GM12801 (cell line): ENCODE data around the gene KCMF1.

Source experiments
- TF ChIP-seq, protein P1 (sequence below): IDR thresholded peaks from one replicate; pipeline ENCODE4 v1.5.1; 2011; ENCODE audit warnings: control low read depth; ENCODE audit not compliant: insufficient read length; ENCODE audit errors: extremely low read depth

KCMF1 gene

DNA sequence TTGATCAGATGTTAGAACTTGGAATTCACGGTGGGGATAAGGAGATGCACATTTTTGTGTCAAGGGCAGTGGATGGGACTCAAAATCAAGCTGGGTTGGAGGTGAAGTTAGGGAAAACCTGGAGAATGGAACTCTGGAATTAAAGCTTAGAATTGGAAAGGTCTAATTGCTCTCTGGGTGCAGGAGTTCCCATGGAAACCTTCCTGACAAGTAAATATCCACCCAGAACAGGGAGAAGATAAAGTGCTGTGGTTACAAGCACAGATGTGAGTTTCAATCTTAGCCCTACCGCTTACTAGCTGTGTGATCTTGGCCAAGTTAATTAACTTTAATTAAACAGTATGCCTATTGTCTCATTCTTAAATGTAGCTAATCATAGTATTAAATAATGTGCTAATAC, 90.9 kb downstream of the KCMF1 start:
- TF ChIP-seq, protein P1, sequence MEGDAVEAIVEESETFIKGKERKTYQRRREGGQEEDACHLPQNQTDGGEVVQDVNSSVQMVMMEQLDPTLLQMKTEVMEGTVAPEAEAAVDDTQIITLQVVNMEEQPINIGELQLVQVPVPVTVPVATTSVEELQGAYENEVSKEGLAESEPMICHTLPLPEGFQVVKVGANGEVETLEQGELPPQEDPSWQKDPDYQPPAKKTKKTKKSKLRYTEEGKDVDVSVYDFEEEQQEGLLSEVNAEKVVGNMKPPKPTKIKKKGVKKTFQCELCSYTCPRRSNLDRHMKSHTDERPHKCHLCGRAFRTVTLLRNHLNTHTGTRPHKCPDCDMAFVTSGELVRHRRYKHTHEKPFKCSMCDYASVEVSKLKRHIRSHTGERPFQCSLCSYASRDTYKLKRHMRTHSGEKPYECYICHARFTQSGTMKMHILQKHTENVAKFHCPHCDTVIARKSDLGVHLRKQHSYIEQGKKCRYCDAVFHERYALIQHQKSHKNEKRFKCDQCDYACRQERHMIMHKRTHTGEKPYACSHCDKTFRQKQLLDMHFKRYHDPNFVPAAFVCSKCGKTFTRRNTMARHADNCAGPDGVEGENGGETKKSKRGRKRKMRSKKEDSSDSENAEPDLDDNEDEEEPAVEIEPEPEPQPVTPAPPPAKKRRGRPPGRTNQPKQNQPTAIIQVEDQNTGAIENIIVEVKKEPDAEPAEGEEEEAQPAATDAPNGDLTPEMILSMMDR = no peak

DNA sequence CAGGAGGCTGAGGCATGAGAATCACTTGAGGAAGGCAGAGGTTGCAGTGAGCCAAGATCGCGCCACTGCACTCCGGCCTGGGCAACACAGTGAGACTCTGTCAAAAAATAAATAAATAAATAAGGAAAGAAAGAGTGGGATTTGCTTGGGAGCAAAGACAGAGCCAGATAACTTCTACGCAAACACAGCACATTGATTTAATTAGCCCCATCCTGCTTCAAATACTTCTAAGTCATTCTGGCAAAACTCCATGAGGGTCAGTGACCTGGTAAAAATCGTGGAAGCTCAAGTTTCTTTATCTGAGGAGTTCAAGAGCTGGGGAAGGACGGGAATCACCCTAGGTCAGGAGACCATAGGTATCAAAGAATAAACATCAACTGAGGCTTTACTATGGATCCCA, 91.6 kb downstream of the KCMF1 start:
- TF ChIP-seq, protein P1 = no peak

DNA sequence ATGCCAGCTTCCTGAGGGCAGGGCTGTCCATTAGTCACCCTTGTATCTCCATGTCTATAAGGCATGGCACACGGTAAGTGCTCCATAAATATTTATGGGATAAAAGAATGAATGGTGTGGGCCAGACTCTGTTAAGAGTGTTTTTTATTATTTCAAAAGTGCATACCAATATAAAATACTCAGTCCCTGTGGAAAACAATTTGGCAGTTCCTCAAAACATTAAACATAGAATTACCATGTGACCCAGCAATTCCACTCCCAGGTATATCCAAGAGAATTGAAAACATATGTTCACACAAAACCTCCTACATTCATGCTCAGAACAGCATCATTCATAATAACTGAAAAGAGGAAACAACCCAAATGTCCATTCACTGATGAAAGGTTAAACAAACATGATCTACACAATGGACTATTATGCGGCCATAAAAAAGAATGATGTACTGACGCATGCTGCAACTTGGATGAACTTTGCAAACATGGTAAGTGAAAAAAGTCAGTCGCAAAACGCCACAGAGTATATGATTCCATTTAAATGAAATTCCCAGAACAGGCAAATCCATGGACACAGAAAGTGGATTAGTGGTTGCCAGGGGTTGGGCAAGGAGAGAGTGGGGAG, 93.1 kb downstream of the KCMF1 start:
- TF ChIP-seq, protein P1 = no peak

DNA sequence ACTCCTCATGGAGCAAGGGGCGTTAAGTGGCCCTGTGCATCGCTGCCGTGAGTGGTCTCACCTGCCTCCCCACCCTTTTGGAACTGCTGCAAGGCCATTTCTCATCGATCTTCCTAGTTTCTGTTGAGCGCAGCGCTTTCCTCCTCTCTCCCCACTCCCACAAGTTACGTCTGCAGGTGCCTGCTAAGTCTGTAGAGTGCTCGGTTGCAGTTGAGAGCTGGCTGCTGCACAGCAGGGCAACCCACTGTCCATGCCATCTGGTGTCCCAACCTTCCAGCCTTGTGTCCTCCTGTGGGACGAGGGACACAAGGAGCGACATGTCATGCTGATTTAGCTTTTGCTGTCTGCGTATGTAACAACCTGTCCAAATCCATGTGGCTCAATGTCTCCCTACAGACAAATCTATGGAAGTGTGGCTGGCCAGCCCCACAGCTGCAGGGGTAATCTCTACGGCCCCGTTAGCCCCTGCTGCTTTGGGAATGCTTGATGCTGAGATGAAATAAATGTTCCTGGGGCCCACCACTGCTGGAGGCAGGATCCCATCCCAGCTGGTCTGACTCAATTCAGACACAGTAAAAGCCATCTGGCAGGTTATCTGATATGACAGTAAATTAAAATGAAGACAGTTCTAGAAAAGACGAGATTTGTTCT, 94.1 kb downstream of the KCMF1 start:
- TF ChIP-seq, protein P1 = no peak

DNA sequence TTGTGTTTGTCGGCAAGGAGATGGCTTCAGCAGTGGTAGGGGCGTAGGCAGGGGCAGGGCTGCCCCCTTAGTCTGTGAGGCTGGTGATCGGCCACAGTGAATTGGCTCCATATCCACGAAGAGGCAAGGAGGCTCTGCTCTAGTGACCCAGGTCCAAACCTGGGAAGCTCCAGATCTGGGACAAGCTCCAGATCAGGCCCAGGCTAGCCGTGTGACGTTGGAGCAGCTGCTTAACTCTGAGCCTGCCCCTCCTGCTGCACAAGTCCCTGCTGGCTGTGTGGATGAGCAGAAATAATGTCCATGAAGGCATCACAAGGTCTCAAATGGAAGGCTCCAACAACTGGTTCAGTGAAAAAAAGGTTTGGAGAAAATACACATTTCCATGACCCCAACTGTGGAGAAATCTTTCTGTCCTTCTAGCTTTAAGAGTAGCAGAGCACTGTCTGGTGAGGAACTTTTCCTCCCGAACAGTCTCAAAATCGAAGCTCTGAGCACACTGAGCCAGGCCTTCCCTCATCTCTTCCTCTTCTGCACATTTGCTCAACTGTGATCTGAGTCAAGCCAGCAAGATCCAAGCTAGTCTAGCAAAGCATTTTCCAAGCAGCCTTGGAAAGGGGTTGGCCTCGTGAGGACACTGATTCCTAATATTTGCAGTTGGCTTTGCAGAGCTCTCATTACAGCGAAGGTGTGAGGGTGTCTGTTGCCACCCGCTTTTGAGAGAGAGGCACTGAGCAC, 95.2 kb downstream of the KCMF1 start:
- TF ChIP-seq, protein P1 = no peak

DNA sequence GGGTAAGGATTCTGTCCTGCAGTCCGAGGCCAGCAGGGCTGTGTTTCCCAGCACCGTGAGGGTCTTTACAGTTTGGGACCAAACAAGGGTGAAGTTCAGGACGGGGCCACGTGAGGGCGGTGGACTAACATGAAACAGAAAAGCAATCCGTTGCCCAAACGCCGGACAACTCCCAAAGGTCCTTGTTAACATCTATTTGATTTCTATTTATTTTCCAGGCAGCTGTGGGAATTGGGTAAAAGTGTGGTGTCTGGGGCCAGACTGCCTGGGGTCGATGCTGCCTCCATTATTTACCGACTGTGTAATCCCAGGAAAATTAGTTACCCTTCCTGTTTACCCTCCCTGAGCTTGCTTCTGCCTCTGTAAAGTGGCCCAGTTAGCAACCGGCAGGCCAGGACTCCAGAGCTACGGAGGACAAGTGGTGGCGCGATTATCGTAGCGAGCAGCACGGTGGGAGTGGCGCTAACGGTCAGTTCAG, 96.0 kb downstream of the KCMF1 start:
- TF ChIP-seq, protein P1 = no peak

DNA sequence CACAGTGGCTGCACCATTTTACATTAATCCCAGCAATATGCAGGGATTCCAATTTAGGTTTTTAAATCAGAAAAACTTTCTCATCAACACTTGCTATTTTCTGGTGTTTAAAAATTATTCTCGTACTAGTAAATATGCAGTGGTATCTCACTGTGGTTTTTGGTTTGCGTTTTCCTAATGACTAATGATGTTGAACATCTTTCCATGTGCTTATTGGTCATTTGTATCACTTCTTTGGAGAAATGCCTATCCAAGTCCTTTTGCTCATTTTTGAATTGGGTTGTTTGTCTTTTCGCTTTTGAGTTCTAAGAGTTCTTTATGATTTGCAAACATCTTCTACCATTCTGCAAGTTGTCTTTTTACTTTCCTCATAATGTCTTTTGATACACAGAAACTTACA, 100.1 kb downstream of the KCMF1 start:
- TF ChIP-seq, protein P1 = no peak
